ENCODE data around the gene CTIF.

GRCh38 chr18:48669180-48669675 is 130.4 kb downstream of the CTIF start:
- no peak for TF ChIP-seq CTCF (IDR thresholded peaks at IDR 0.05)
- TF ChIP-seq POLR2A (IDR thresholded peaks at IDR 0.05) = no peak
- TF ChIP-seq EP300 (IDR thresholded peaks at IDR 0.05) = no peak
